Suppressor macrophage treated with lipopolysaccharide for 4 hours (primary cell): ENCODE measurements around the gene KREMEN1.

Source experiments
- DNase-seq: peaks from one replicate; pipeline ENCODE4 v3.0.0-alpha.2; 2020

The KREMEN1 gene

GRCh38 chr22:29049655-29050263 lies 23.1 kb upstream of the KREMEN1 start:
- no peak for DNase-seq

- DNase-seq: no peak
Observed at GRCh38 chr22:29050457-29050856, 22.4 kb upstream of the KREMEN1 start.

GRCh38 chr22:29053048-29053702 lies 19.7 kb upstream of the KREMEN1 start:
- DNase-seq: no peak

- no peak for DNase-seq
Observed at GRCh38 chr22:29054251-29054767, 18.5 kb upstream of the KREMEN1 start.

GRCh38 chr22:29055192-29055830 lies 17.5 kb upstream of the KREMEN1 start:
- DNase-seq: no peak

GRCh38 chr22:29056472-29056871 lies 16.4 kb upstream of the KREMEN1 start:
- no peak for DNase-seq

GRCh38 chr22:29060251-29060869 lies 12.5 kb upstream of the KREMEN1 start:
- DNase-seq: no peak

- no peak for DNase-seq
Observed at GRCh38 chr22:29060931-29061330, 11.9 kb upstream of the KREMEN1 start.

- DNase-seq: no peak
Observed at GRCh38 chr22:29061773-29062172, 11.1 kb upstream of the KREMEN1 start, which contains the start of gene C22orf31. Gene C22orf31, minus strand, starts transcription at chr22:29061831. Its CDS starts 39 bp downstream, at chr22:29061792.

GRCh38 chr22:29062286-29062821 lies 10.5 kb upstream of the KREMEN1 start:
- no peak for DNase-seq

- DNase-seq: no peak
Observed at GRCh38 chr22:29065468-29066190, 7.2 kb upstream of the KREMEN1 start.

- no peak for DNase-seq
Observed at GRCh38 chr22:29069463-29069862, 3.4 kb upstream of the KREMEN1 start.

- DNase-seq: no peak
Observed at GRCh38 chr22:29070490-29070889, 2.3 kb upstream of the KREMEN1 start.

- DNase-seq: no peak
Observed at GRCh38 chr22:29071261-29072045, 1.4 kb upstream of the KREMEN1 start.

GRCh38 chr22:29072193-29072978 lies 449 bp upstream of the KREMEN1 start:
- DNase-seq: peak; percentile 85

GRCh38 chr22:29073618-29074275 lies 912 bp downstream of the KREMEN1 start:
- DNase-seq: peak; percentile 25

- DNase-seq: no peak
Observed at GRCh38 chr22:29074276-29074772, 1.5 kb downstream of the KREMEN1 start.

- DNase-seq: no peak
Observed at GRCh38 chr22:29078036-29078868, 5.4 kb downstream of the KREMEN1 start.

- DNase-seq: no peak
Observed at GRCh38 chr22:29078869-29079207, 6.0 kb downstream of the KREMEN1 start.
